22Rv1 (cell line): ENCODE results near the gene COL25A1.

Experiments used
- CTCF ChIP-seq: fragments of 450-650 bp; IDR thresholded peaks from 2 replicates; pipeline ENCODE4 v1.5.1; 2017; ENCODE audit warnings: mild to moderate bottlenecking
- ZFX ChIP-seq: fragments of 450-650 bp; IDR thresholded peaks from 2 replicates; pipeline ENCODE4 v1.6.1; 2017; ENCODE audit warnings: antibody characterized with exemption, borderline replicate concordance

GRCh38 chr4:109005523-109005922 is 296.9 kb downstream of the COL25A1 start:
- TF ChIP-seq CTCF = no peak
- TF ChIP-seq ZFX = no peak
